CD4-positive, alpha-beta T cell treated with Interleukin-21 for 1 hour (primary cell): ENCODE measurements around the gene TP53INP2.

Experiments used
- DNase-seq: peaks from one replicate; pipeline ENCODE4 v3.0.0-alpha.2; 2020

TP53INP2 gene

GRCh38 chr20:34732523-34732922, 28.4 kb downstream of the TP53INP2 start:
- no peak for DNase-seq

GRCh38 chr20:34736106-34736735, 32.1 kb downstream of the TP53INP2 start:
- DNase-seq = no peak

- no peak for DNase-seq
Observed at GRCh38 chr20:34743039-34743438, 38.9 kb downstream of the TP53INP2 start.

- no peak for DNase-seq
Observed at GRCh38 chr20:34744340-34744739, 40.2 kb downstream of the TP53INP2 start.

- DNase-seq = no peak
Observed at GRCh38 chr20:34744847-34745246, 40.7 kb downstream of the TP53INP2 start.

- DNase-seq = no peak
Observed at GRCh38 chr20:34746674-34747073, 42.5 kb downstream of the TP53INP2 start.

GRCh38 chr20:34747479-34747878, 43.3 kb downstream of the TP53INP2 start:
- DNase-seq = no peak

GRCh38 chr20:34748709-34749108, 44.6 kb downstream of the TP53INP2 start:
- no peak for DNase-seq

- no peak for DNase-seq
Observed at GRCh38 chr20:34750484-34750883, 46.3 kb downstream of the TP53INP2 start.

GRCh38 chr20:34751453-34751852, 47.3 kb downstream of the TP53INP2 start:
- DNase-seq = no peak

- no peak for DNase-seq
Observed at GRCh38 chr20:34753706-34754461, 49.7 kb downstream of the TP53INP2 start.

GRCh38 chr20:34754611-34755010, 50.5 kb downstream of the TP53INP2 start:
- DNase-seq = no peak

GRCh38 chr20:34755367-34755766, 51.2 kb downstream of the TP53INP2 start:
- DNase-seq = no peak

- no peak for DNase-seq
Observed at GRCh38 chr20:34762031-34762555, 57.9 kb downstream of the TP53INP2 start.
